ENCODE data around the gene CDC42BPA.

DNA sequence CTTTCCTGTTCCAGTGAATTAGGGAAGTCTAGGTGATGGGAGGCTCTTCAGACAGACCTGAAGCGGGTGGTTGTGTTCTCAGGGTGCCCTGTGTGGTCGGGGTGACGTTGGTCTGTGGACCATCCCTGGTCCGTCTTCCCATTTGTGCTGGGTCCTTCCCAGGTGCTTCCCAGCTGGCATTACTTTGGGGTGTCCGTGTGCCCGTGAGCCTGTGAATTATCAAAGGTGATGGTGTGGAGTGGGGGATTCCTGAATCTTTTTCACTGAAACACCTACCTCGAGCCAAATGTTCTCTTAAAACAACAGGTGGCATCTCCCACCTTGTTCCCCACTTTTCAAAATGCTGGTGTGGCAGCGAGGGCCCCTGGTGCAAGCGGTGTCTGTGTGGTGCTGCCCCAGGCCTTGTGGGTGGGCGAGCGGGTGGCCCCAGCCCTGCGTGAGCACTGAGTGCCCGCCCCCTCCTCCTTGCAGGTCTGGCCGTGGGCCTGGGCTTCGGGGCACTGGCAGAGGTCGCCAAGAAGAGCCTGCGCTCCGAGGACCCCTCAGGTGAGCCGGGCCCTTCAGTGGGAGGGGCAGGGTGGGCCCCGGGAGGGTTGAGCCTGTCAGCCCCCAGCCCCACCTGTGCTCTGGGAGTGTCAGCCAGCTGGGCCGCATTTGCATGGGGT, 341.2 kb downstream of the CDC42BPA start:
- TF ChIP-seq EZH2 (IDR thresholded peaks at IDR 0.05; ENCODE audit: borderline replicate concordance, low read depth, low read length, severe bottlenecking) = no peak
- TF ChIP-seq, protein P1, sequence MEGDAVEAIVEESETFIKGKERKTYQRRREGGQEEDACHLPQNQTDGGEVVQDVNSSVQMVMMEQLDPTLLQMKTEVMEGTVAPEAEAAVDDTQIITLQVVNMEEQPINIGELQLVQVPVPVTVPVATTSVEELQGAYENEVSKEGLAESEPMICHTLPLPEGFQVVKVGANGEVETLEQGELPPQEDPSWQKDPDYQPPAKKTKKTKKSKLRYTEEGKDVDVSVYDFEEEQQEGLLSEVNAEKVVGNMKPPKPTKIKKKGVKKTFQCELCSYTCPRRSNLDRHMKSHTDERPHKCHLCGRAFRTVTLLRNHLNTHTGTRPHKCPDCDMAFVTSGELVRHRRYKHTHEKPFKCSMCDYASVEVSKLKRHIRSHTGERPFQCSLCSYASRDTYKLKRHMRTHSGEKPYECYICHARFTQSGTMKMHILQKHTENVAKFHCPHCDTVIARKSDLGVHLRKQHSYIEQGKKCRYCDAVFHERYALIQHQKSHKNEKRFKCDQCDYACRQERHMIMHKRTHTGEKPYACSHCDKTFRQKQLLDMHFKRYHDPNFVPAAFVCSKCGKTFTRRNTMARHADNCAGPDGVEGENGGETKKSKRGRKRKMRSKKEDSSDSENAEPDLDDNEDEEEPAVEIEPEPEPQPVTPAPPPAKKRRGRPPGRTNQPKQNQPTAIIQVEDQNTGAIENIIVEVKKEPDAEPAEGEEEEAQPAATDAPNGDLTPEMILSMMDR (IDR thresholded peaks at IDR 0.05; ENCODE audit: borderline replicate concordance, extremely low read depth, low read length, poor library complexity, severe bottlenecking) = no peak
